Activated T-helper 2 cell treated with anti-CD3 and anti-CD28 coated beads, Interferon-gamma antibody, Interleukin-2, Interleukin-4, amounts not matched to agents 10 μg/mL and 5 μg/mL and 100 μg/mL, durations not matched to agents 14 hours and 24 hours and 36 hours (primary cell): ENCODE data around the gene TMPRSS11D. TPM values are rescaled to one million over a fixed set of nuclear protein-coding genes. Genes with fewer than 3 reads are reported as not detected.

Source experiments
- DNase-seq: peaks from one replicate; pipeline ENCODE4 v3.0.0; 2021; ENCODE audit warnings: low spot score
- H3K27ac Mint-ChIP-seq: one replicate; pipeline ENCODE4 v1.8.0; 2021; ENCODE audit warnings: mixed read lengths
- H3K27me3 Mint-ChIP-seq: one replicate; pipeline ENCODE4 v1.8.0; 2021; ENCODE audit warnings: low read depth, mixed read lengths
- H3K36me3 Mint-ChIP-seq: one replicate; pipeline ENCODE4 v1.8.0; 2021; ENCODE audit warnings: low read depth, mixed read lengths
- H3K4me1 Mint-ChIP-seq: one replicate; pipeline ENCODE4 v1.8.0; 2021; ENCODE audit warnings: low read depth, mixed read lengths
- H3K4me3 Mint-ChIP-seq: one replicate; pipeline ENCODE4 v1.8.0; 2021; ENCODE audit warnings: low read depth, mild to moderate bottlenecking, moderate library complexity, mixed read lengths
- H3K9me3 Mint-ChIP-seq: one replicate; pipeline ENCODE4 v1.8.0; 2021; ENCODE audit warnings: mixed read lengths
- intact Hi-C: fragments of 100-400 bp; cut with micrococcal nuclease; formaldehyde crosslinking; loops from one replicate; pipeline ENCODE4 v1.15.1; 2023
- total RNA-seq: library from RNA; stranded (reverse); gene quantifications from 2 replicates; pipeline ENCODE4 v1.2.3, GENCODE V29; 2022

TMPRSS11D gene
- total RNA-seq, 1 donor from 2014 or later, result not detected

- Mint-ChIP-seq H3K4me3 (no peak overlapping the region), H3K9me3 (no peaks in the 10 kb centered on the region), H3K27ac (no peak overlapping the region), H3K36me3 (no peaks in the 10 kb centered on the region), H3K4me1 (no peaks in the 10 kb centered on the region), H3K27me3 (peaks cover 12% of the 10 kb centered on the region)
- intact Hi-C loops, result loop anchor here (1.0 to 10.0 kb wide), 2 partner anchors 166 to 361 kb away; no protein-coding TSS in a partner anchor
- DNase-seq, result no peak
Observed at GRCh38 chr4:67910585-67910905, 26.7 kb upstream of the TMPRSS11D start.

DNA sequence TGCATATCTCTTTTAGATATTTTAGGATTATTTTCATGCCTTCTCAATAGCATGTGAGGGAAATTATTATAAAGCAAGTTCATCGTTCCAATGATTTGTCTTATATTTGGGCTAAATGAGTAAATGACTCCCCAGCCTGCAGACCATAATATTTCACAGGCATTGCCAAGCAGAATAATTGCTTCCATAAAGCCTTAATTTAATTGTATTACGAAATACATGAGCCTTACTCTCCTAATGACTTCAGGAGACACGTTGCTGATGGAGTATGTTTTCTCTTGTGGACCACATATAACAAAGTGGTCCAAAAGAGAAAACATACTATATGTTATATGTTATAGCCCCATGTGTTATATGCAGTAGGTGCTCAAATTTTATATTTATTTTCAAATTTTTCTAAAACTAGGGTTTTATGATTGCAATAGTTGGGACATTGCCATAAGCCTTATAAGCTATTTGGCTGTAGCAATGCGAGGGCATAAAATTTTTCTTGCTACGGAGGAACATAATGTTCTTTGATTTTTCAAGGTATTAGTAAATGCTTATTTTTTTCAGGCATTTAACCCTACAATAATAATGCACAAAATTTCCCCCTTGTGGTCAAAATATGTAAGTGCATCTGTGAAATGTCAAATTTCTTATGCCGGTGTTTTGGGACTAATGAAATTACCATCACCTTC lies 26.2 kb upstream of the TMPRSS11D start:
- no peak for DNase-seq
- Mint-ChIP-seq H3K27me3 (peaks cover 15% of the 10 kb centered on the region), H3K4me1 (no peaks in the 10 kb centered on the region), H3K27ac (no peak overlapping the region), H3K9me3 (no peaks in the 10 kb centered on the region), H3K4me3 (no peak overlapping the region), H3K36me3 (no peaks in the 10 kb centered on the region)
- intact Hi-C loops, result loop anchor here (1.0 to 10.0 kb wide), 2 partner anchors 165 to 361 kb away; no protein-coding TSS in a partner anchor

DNA sequence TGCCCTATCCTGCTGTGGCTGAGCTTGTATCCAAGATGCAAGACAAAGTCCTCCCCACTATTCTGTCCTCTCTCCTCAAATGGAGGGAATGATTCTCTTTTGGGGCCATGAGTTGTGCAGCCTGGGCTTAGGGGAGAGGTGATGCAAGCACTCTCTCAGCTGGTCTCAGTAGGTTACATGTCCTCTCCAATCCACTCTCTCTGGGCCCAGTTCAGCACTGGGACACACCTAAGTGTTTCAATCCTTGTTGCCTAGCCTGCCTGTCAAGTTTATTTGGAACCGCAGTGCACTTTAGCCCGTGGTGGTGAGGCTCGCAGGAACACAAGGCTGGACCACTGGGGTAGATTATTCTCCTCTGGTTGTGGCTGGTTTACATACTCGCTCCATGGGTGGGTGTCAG lies 23.8 kb upstream of the TMPRSS11D start:
- intact Hi-C loops, result no loop called here

DNA sequence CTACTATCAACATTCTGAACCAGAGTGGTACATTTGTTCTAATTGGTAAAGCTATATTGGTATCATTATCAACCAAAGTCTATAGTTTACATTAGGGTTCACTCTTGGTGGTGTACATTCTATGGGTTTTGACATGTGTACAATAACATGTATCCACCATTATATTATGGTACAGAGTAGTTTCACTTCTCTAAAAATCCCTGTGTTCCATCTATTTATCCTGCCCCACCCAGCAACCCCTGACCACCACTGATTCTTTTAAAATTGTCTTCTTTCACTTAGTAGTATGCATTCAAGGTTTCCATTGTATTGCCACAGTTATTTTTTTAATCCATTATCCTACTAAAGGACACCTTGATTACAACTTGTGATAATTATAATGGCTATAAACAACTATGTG lies 15.3 kb upstream of the TMPRSS11D start:
- Mint-ChIP-seq H3K4me1 (no peaks in the 10 kb centered on the region), H3K36me3 (no peaks in the 10 kb centered on the region), H3K4me3 (no peak overlapping the region), H3K27me3 (peaks cover 2% of the 10 kb centered on the region), H3K27ac (no peak overlapping the region), H3K9me3 (no peaks in the 10 kb centered on the region)
- intact Hi-C loops, result no loop called here
- DNase-seq, result no peak

More for the DNA sequence above, 23.8 kb upstream of the TMPRSS11D start:
- Mint-ChIP-seq H3K27ac (no peak overlapping the region), H3K9me3 (no peaks in the 10 kb centered on the region), H3K4me3 (no peak overlapping the region), H3K4me1 (no peaks in the 10 kb centered on the region), H3K27me3 (peaks cover 11% of the 10 kb centered on the region), H3K36me3 (no peaks in the 10 kb centered on the region)
- no peak for DNase-seq

DNA sequence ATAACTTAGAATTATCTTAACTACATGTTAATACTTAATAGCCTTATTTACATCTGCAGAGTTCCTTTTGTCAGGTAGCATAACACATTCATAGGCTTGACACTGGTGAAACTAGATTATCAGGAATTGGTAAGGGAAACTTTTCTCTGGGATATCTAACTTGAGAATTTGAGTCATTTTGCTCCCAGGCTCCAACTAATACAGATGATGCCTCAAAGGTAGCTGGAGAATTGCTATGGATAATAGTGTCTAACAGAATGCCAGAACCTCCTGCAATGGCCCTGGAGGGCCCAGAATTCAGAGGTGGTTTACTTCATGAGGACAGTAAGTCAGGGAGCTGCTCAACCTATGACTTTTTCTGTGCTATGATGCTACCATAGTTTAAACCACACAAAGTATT lies 13.9 kb upstream of the TMPRSS11D start:
- Mint-ChIP-seq H3K36me3 (no peaks in the 10 kb centered on the region), H3K27ac (no peak overlapping the region), H3K9me3 (no peaks in the 10 kb centered on the region), H3K4me3 (no peak overlapping the region), H3K27me3 (peaks cover 2% of the 10 kb centered on the region), H3K4me1 (no peaks in the 10 kb centered on the region)
- intact Hi-C loops, result no loop called here
- DNase-seq, result no peak

GRCh38 chr4:67896421-67897065 lies 12.7 kb upstream of the TMPRSS11D start:
- no peak overlapping the region for H3K4me3 Mint-ChIP-seq
- H3K9me3 Mint-ChIP-seq, result no peaks in the 10 kb centered on the region
- no peaks in the 10 kb centered on the region for H3K4me1 Mint-ChIP-seq
- no peaks in the 10 kb centered on the region for H3K36me3 Mint-ChIP-seq
- no peak overlapping the region for H3K27ac Mint-ChIP-seq
- peaks cover 2% of the 10 kb centered on the region for H3K27me3 Mint-ChIP-seq
- DNase-seq, result no peak
- intact Hi-C loops, result no loop called here

DNA sequence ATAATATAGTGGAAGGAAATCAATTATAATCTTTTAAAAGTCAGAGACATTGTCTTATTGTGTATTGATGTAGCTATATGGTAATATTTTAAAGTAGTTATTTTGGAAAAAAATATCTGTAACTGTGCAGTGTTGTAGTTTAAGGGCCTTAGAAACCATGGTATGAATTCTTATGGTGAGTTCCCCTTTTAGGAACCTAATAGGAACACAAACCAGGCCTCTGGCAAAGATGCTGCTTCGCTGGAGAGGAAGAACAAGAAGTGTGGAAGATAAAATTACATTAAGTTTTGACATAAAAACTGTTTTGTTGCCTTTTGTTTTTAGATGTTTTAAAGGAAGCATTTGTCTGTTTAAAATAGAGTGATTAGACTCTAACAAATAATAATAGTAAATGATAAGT lies 10.9 kb upstream of the TMPRSS11D start:
- peaks cover 2% of the 10 kb centered on the region for H3K27me3 Mint-ChIP-seq
- no peak overlapping the region for H3K27ac Mint-ChIP-seq
- H3K4me1 Mint-ChIP-seq, result no peaks in the 10 kb centered on the region
- H3K4me3 Mint-ChIP-seq, result no peak overlapping the region
- DNase-seq, result no peak
- intact Hi-C loops, result no loop called here
- H3K9me3 Mint-ChIP-seq, result no peaks in the 10 kb centered on the region
- no peaks in the 10 kb centered on the region for H3K36me3 Mint-ChIP-seq

DNA sequence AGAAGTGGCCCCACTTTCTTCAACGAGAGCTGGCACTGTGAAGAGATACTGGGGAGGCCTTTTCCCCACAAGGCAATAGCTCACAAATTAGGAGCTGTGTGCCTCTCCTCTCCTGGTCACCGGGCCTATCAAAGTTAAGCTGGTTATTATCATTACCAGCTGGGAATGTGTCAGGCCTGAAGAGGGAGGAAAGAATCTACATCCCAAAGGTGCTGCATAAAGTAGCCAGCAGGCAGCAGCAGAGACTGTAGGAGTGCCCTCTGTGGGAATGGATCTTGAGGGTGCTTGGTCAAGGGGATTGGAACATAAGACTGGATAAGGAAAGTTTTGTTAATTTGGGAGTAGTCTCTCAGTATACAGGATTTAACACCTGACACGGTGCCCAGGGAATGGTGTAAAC lies 9.1 kb upstream of the TMPRSS11D start:
- Mint-ChIP-seq H3K4me3 (no peak overlapping the region), H3K36me3 (no peaks in the 10 kb centered on the region), H3K9me3 (no peaks in the 10 kb centered on the region), H3K27me3 (peaks cover 2% of the 10 kb centered on the region), H3K4me1 (no peaks in the 10 kb centered on the region), H3K27ac (no peak overlapping the region)
- DNase-seq, result no peak
- intact Hi-C loops, result no loop called here

DNA sequence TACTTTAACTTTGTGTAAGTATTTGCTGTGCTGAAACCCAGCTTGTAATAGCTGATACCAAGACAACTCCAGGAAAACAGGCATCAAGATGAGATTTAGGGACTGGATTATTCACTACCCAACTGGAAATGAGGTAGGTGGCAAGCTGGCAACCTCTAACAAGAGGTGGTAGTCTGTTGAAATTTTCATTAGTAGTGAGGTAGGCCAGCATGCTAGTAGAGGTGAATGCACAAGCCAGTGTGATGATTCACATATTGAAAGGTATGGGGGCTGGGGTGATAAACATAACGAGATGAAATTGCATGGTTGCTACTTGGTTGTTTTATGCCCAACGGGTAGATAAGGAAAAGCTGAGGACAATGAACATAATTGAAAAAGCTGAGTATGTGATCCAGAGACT lies 8.5 kb upstream of the TMPRSS11D start:
- intact Hi-C loops, result no loop called here
- Mint-ChIP-seq H3K4me1 (no peaks in the 10 kb centered on the region), H3K4me3 (no peak overlapping the region), H3K9me3 (no peaks in the 10 kb centered on the region), H3K27me3 (no peaks in the 10 kb centered on the region), H3K27ac (no peak overlapping the region), H3K36me3 (no peaks in the 10 kb centered on the region)
- DNase-seq, result no peak

DNA sequence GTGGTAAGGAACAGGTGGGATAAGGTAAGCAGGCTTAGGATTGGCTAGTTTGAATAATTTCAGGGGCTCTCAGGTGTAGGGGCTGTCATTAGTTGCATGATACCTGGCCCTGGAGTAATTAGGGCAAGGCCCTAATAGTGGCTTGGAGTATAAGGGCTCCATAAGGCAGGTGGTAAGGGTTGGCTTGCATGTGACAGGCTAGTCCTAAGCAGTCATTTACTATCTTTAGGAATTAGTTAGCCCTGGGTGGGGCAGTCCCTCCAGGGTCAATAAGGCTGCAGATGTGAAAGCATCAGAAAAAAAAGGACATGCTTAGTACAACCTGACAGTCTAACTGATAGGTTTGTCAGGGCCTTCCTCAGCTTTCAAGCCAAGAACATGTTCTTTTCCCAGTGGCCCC lies 7.8 kb upstream of the TMPRSS11D start:
- Mint-ChIP-seq H3K9me3 (no peaks in the 10 kb centered on the region), H3K4me1 (no peaks in the 10 kb centered on the region), H3K27me3 (no peaks in the 10 kb centered on the region), H3K27ac (no peak overlapping the region), H3K4me3 (no peak overlapping the region), H3K36me3 (no peaks in the 10 kb centered on the region)
- DNase-seq, result no peak
- intact Hi-C loops, result no loop called here

DNA sequence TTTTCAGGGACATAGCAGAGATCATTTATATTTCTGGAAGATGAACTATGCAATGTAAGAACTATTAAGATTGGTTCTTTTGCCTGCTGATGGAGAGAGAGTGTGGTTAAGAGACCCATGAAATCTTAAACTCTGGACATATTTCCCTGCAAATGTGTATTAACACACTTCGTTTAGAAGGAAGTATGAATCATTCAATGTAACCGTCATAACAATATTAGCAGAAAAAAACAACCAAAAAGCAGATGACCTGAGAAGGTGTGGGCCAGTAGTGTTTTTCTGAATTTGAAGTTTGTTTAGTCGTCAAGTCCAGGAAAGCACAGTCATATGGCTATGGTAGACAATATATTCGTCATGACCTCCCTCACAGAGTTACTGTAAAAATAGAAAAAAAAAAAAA lies 2.5 kb upstream of the TMPRSS11D start:
- no peak overlapping the region for H3K27ac Mint-ChIP-seq
- no peak for DNase-seq
- H3K36me3 Mint-ChIP-seq, result no peaks in the 10 kb centered on the region
- H3K4me3 Mint-ChIP-seq, result no peak overlapping the region
- H3K27me3 Mint-ChIP-seq, result peaks cover 4% of the 10 kb centered on the region
- H3K9me3 Mint-ChIP-seq, result no peaks in the 10 kb centered on the region
- no peaks in the 10 kb centered on the region for H3K4me1 Mint-ChIP-seq
- intact Hi-C loops, result no loop called here

DNA sequence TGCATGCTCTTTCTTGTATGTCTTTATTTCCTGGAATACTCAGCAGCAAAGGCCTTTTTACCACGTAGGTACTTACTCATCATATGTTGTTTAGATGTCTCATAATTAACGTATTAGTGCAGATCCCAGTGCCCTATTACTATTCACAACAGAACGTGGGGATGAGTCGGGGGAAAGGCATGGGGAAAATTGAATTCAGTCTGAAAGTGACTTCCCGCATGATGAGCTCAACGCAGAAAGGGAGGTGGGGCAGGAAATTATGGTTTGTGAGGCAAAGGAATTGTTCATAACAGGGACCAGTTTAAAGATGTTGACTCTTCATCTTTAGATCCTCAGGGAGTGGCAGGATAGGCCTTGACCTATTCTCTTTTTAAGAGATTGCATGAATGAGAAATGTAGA lies 2.0 kb upstream of the TMPRSS11D start:
- peaks cover 4% of the 10 kb centered on the region for H3K27me3 Mint-ChIP-seq
- H3K4me1 Mint-ChIP-seq, result no peaks in the 10 kb centered on the region
- no peaks in the 10 kb centered on the region for H3K36me3 Mint-ChIP-seq
- H3K4me3 Mint-ChIP-seq, result no peak overlapping the region
- no peaks in the 10 kb centered on the region for H3K9me3 Mint-ChIP-seq
- no peak overlapping the region for H3K27ac Mint-ChIP-seq
- intact Hi-C loops, result no loop called here
- no peak for DNase-seq

DNA sequence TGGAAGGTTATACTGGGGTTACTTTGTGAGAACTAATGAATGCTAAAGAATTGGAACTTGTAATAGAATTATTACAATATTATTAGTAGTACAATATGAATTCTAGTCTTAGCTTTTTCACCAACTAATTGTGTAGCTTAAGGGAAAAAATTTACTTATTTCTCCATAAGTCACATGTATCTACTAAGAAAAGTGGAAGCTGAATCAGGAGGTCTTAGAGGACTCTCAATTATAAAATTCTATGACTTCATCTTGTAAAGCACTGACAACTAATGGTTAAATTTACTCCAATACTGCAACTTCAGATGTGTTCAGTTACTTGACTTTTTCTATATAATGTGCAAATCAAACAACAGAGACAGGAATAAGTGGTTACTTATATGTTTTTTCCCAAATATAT lies 899 bp upstream of the TMPRSS11D start:
- intact Hi-C loops, result no loop called here
- Mint-ChIP-seq H3K36me3 (no peaks in the 10 kb centered on the region), H3K4me3 (no peak overlapping the region), H3K9me3 (no peaks in the 10 kb centered on the region), H3K4me1 (no peaks in the 10 kb centered on the region), H3K27ac (no peak overlapping the region), H3K27me3 (peaks cover 4% of the 10 kb centered on the region)
- DNase-seq, result no peak
